Adipose tissue (tissue), 3 donors: ENCODE results near the gene FRMD7. TPM values are rescaled to one million over a fixed set of nuclear protein-coding genes. Genes with fewer than 3 reads are reported as not detected.
"Not testable (repeated sequence)": the region's sequence is repeated elsewhere in the genome, so short reads cannot be mapped to it uniquely, and the experiment has no call there.

Experiments
- H3K27ac ChIP-seq: one replicate; pipeline ENCODE4 v1.5.1; 2013; ENCODE audit warnings: low read depth, low read length
- WGBS, 3 donors: extraction: QIAGEN DNeasy Blood & Tissue Kit; methylation state at CpG; one replicate each; pipeline ENCODE4 v1.1.7; 2013; 5-methylcytosine and 5-hydroxymethylcytosine counted together
- polyA plus RNA-seq, 3 donors: library from polyadenylated mRNA; stranded (reverse); fragments of 200-250 nt; gene quantifications; one replicate each; pipeline ENCODE4 v1.2.3, GENCODE V29; 2013
- donor health status: healthy with polysubstance abuse.
- donor health status: Bipolar disorder and iron deficiency.
- donor health status: healthy.

The FRMD7 gene
- polyA plus RNA-seq, 3 donors: not detected

- not testable (repeated sequence) for H3K27ac ChIP-seq
- 57 to 78% (median 61%) methylated on average over 4 of the region's 4 CpGs for WGBS, 3 donors
These were observed 29.1 kb downstream of the FRMD7 start for GRCh38 chrX:132098704-132099103.

- WGBS, 3 donors: 51 to 62% (median 54%) methylated on average over 2 of the region's 2 CpGs
- H3K27ac ChIP-seq: no peak overlapping the region
These were observed 33.7 kb downstream of the FRMD7 start for GRCh38 chrX:132094164-132094563.

- 70 to 86% (median 72%) methylated on average over 4 of the region's 4 CpGs for WGBS, 3 donors
- no peak overlapping the region for H3K27ac ChIP-seq
These were observed 34.5 kb downstream of the FRMD7 start for GRCh38 chrX:132093239-132093860.

DNA sequence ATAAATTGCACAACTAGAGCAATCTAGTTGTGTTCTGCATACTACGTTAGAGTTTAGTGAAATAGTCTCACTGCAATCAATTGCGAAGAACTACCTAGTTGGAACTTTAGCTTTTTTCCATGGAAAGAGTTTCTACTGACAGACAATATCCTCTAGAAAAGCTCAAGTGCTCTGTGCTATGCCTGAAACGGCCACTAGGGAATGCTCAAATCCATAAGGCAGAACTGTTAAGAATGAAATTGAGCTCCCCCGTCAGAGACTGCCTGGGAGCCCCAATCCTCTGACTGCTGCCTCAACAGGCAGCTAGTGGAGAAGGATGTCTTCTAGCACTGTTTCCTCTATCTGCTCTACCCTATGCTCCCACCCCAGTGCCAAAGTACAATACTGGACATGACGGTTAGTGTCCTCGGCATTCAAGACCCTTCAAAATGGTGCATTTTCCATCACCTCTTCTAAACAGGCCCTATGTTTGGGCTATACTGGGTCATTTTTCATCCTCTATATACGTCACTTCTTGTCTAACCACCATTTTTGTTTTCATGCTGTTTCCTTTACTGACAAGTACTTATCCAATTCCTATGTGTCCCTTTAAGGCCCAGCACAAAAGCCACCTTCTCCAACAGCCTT is 35.3 kb downstream of the FRMD7 start:
- H3K27ac ChIP-seq: no peak overlapping the region
- WGBS, 3 donors: 45 to 50% (median 48%) methylated on average over 7 of the region's 7 CpGs

- 45 to 73% (median 53%) methylated on average over 8 of the region's 8 CpGs for WGBS, 3 donors
- H3K27ac ChIP-seq: no peak overlapping the region
These were observed 37.2 kb downstream of the FRMD7 start for GRCh38 chrX:132090403-132091159.

GRCh38 chrX:132088864-132089263 is 39.0 kb downstream of the FRMD7 start:
- H3K27ac ChIP-seq: no peak overlapping the region

DNA sequence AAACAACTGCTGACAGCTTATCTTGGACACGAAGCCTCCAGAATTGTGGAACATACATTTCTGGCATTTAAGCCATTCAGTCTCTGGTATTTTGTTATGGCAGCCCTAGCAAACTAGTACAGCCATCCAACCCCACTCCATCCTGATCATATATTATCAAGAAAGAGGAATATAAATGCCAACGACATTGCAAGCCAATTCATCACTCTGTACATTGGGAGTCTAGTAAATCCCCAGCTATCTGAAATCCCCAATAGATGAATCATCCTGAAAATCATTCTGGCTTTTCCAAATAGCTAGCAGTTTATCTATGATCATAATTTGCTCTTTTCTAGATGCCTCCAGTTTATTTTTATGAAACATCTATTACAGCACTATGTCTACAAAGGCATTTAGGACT is 41.1 kb downstream of the FRMD7 start:
- no peak overlapping the region for H3K27ac ChIP-seq
- WGBS, 3 donors: 58 to 84% (median 70%) methylated on average over 2 of the region's 2 CpGs

DNA sequence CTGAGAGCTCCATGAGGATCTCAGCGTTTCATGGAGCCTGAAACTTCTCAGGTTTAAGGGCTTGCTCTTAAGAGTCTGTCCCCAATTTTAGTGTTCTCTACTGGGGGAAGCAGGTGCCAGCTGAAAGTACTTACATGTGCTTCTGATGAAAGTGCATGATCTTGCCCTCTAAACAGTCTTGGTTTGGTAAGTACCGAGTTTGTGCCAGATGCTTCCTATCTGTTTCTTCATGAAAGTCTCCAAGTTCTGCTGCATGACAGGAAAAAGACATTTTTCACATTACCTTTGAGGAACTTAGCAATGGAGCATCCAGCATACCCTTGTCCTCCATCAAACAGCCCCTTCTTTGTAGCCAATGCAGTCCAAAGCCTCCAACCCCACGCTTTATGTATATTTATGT is 42.0 kb downstream of the FRMD7 start:
- no peak overlapping the region for H3K27ac ChIP-seq
- 17 to 47% (median 27%) methylated on average over 3 of the region's 3 CpGs for WGBS, 3 donors

DNA sequence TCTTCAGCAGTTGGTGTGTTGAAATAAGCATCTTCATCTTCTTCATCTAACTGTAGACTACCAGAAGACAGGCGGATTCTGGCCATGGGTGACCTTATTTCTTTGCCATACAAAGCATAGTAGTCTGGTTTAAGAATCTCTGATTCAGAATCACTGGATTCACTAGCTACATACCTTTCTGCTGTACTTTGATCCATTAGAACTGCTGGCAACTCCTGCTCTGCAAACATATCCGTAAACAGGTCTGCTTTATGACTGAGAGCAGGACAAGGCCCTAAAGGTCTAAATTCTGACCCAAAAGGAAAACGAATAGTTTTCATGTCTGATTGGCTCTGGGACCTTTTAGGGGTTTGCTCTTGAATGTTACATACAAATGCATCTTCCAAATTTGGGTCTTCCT is 49.9 kb downstream of the FRMD7 start:
- no peak overlapping the region for H3K27ac ChIP-seq
- WGBS, 3 donors: 76 to 91% (median 87%) methylated on average over 3 of the region's 3 CpGs

DNA sequence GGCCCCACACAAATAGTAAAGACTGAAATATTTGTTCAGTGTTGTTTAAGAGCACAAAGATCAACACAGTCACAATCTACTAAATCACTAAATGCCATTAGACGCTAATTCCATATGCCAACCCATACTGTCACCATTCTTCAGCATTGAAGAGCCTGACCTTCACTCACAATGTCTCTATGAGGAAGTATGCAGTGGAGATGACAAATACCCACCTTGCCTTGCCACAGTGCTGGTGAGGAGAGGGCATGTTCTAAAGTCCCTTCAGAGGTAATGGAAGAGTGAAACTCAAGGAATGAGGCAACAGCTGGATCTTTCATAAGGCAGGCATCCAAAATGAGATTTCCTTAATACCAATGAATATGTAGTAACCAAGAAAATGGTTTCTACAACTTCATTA is 50.4 kb downstream of the FRMD7 start:
- 80 to 98% (median 95%) methylated on average over 1 of the region's 1 CpG for WGBS, 3 donors
- H3K27ac ChIP-seq: no peak overlapping the region

GRCh38 chrX:132071254-132071653 is 56.6 kb downstream of the FRMD7 start:
- H3K27ac ChIP-seq: no peak overlapping the region

- no peak overlapping the region for H3K27ac ChIP-seq
- WGBS, 3 donors: 52 to 86% (median 83%) methylated on average over 1 of the region's 1 CpG
These were observed 59.4 kb downstream of the FRMD7 start for GRCh38 chrX:132068405-132068804.

DNA sequence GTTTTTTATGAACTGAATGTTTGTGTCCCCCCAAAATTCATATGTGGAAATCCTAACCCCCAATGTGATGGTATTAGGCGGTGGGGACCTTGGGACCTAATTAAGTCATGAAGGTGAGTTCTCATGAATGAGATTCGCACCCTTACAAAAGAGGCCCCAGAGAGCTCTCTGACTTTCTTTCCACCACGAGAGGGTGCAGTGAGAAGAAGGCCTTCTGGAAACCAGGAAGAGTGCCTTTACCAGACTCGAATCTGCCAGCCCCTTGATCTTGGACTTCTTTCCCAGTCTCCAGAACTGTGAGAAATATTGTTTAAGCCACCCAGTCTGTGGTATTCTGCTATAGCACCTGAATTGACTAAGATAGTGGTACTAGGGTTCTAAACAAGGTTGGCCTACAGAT is 64.0 kb downstream of the FRMD7 start:
- WGBS, 3 donors: 61 to 94% (median 91%) methylated on average over 4 of the region's 4 CpGs
- H3K27ac ChIP-seq: no peak overlapping the region

- 58 to 98% (median 95%) methylated on average over 3 of the region's 3 CpGs for WGBS, 3 donors
- H3K27ac ChIP-seq: no peak overlapping the region
These were observed 64.5 kb downstream of the FRMD7 start for GRCh38 chrX:132063334-132063733.

- no peak overlapping the region for H3K27ac ChIP-seq
- 52 to 98% (median 94%) methylated on average over 2 of the region's 2 CpGs for WGBS, 3 donors
These were observed 67.8 kb downstream of the FRMD7 start for GRCh38 chrX:132059973-132060540.

DNA sequence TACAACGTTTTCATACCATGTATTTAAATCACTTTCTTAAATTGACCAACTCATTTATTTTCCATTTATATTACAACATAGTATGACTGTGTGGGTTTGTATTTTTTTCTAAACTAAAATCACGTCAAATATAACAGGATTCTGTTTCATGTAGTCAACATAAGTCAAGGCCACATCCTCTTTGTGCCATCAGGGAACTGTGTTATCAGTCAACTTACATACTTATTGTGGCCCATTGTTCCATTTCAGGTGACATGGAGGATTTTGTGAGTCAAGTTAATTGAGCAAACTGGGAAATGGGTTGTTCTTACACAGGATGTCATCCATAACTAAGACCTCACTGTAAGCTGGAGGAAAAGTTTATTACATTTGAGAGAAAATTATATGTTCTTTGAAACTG is 68.8 kb downstream of the FRMD7 start:
- 46 to 79% (median 73%) methylated on average over 2 of the region's 2 CpGs for WGBS, 3 donors
- no peak overlapping the region for H3K27ac ChIP-seq

GRCh38 chrX:132058050-132058449 is 69.8 kb downstream of the FRMD7 start:
- no peak overlapping the region for H3K27ac ChIP-seq
- 80 to 95% (median 93%) methylated on average over 4 of the region's 4 CpGs for WGBS, 3 donors

GRCh38 chrX:132051778-132052177 is 76.0 kb downstream of the FRMD7 start:
- H3K27ac ChIP-seq: not testable (repeated sequence)

- 22 to 40% (median 38%) methylated on average over 2 of the region's 2 CpGs for WGBS, 3 donors
- no peak overlapping the region for H3K27ac ChIP-seq
These were observed 81.3 kb downstream of the FRMD7 start for GRCh38 chrX:132046533-132046932.

DNA sequence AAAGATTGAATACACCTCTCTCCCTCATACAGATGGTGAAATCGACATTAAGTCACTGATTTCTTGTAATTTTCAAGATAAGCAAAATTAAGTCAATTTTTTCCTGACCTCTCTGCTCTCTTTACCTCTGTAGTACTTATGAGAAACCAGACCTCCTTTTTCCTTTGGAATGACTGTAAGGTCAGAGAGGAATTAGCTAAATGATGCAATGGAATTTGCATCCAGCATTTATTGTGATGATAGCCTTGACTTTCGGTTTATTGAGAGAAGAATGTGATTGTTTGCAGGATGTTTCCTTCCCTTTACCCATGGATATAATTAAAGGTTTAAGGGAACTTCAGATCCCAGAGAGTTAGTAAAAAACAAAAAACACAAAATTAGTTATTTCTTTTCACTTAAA is 82.4 kb downstream of the FRMD7 start:
- H3K27ac ChIP-seq: no peak overlapping the region
- WGBS, 3 donors: 52 to 78% (median 66%) methylated on average over 2 of the region's 2 CpGs
